ENCODE results near the gene ETV5.

The ETV5 gene

DNA sequence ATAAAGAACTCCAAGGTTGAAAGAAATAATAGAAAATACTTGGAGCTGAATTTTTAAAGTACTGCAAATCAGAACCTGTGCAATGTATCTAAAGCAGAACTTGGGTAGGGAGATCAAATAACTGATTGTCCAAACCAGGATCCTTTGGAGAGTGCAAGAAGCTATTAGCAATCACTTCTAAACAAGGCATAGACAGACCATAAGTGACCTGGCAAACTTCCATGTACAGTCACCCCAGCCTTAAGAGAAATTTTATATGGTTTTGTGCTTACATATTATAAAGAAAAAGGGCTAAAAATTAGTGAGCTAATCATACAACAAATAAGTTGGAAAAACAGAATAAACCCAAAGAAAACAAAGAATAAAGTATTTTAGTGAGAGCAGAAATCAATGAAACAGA is 35.2 kb downstream of the ETV5 start:
- no peak overlapping the region for H3K4me3 ChIP-seq (ENCODE audit: low read depth, low read length)
- no peaks in the 10 kb centered on the region for H3K27me3 ChIP-seq (ENCODE audit: control insufficient read depth, insufficient read depth, low read length)
- H3K4me1 ChIP-seq (ENCODE audit: control insufficient read depth, insufficient read depth, low read length): no peaks in the 10 kb centered on the region
- H3K9ac ChIP-seq (ENCODE audit: low read depth, low read length): no peak overlapping the region
- no peaks in the 10 kb centered on the region for H3K36me3 ChIP-seq (ENCODE audit: control insufficient read depth, insufficient read depth, low read length)
- H3K9me3 ChIP-seq (ENCODE audit: control insufficient read depth, insufficient read depth, low read length): no peaks in the 10 kb centered on the region

DNA sequence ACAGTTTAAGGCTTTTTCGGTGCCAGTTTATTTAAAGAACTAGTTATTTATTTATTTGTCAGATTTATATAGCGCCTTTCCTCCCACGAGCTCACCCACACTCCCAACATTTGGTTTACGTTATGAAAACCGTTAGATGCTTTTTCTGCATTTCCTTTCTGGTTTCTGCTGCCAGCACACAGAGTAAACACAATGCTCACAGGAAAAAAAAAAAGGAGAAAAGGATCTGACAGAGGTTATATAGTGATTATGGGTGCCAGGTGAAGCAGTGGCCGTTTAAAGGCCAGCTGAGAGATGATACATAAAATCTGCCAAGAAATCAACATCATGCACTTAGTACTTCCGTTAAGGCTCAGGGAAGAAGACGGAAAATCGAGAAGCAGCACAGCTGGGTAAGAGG is 37.9 kb downstream of the ETV5 start:
- Histone ChIP-seq H3K27me3 (ENCODE audit: control insufficient read depth, insufficient read depth, low read length) (no peaks in the 10 kb centered on the region), H3K4me3 (ENCODE audit: low read depth, low read length) (no peak overlapping the region), H3K9me3 (ENCODE audit: control insufficient read depth, insufficient read depth, low read length) (no peaks in the 10 kb centered on the region), H3K9ac (ENCODE audit: low read depth, low read length) (no peak overlapping the region), H3K36me3 (ENCODE audit: control insufficient read depth, insufficient read depth, low read length) (no peaks in the 10 kb centered on the region), H3K4me1 (ENCODE audit: control insufficient read depth, insufficient read depth, low read length) (no peaks in the 10 kb centered on the region)

DNA sequence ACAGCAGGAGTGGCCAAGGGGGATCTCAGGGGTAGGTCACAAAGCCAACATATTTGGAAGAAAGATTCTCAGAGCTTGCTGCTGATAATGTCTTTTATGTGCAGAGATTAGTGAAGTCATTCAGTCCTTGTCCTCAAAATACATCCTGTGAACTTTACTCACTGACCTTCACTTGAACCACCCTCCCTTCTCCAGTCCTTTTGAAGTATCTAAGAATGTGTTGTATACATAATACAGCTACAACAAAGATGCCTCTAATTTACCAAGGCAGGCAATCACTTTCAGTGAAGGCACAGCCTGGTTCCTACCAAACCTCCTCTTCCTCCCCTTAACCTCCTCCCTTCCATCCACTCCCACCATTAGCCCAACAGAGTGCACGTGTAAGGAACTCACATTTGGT is 38.3 kb downstream of the ETV5 start:
- Histone ChIP-seq H3K9ac (ENCODE audit: low read depth, low read length) (no peak overlapping the region), H3K36me3 (ENCODE audit: control insufficient read depth, insufficient read depth, low read length) (no peaks in the 10 kb centered on the region), H3K4me3 (ENCODE audit: low read depth, low read length) (no peak overlapping the region), H3K9me3 (ENCODE audit: control insufficient read depth, insufficient read depth, low read length) (no peaks in the 10 kb centered on the region), H3K4me1 (ENCODE audit: control insufficient read depth, insufficient read depth, low read length) (no peaks in the 10 kb centered on the region), H3K27me3 (ENCODE audit: control insufficient read depth, insufficient read depth, low read length) (no peaks in the 10 kb centered on the region)

DNA sequence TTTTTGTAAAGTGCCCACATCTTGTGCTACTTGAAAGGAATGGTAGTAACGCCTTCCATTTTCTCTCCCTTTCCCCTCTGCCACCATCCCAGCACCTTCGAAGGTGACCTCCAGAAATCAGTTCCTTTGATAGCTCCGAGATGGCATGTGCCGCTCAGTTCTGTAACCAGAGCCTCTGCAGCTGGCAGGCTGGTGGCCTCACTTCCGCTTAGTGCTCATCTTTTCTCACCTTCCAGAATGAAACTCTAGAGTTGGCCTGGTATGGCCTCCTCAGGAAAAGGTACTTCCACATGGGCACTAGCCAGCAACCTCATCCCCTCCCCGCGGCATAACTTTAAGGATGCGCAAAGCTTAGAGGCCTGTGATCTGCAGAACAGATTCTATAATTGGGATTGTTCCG is 38.8 kb downstream of the ETV5 start:
- no peak overlapping the region for H3K9ac ChIP-seq (ENCODE audit: low read depth, low read length)
- no peaks in the 10 kb centered on the region for H3K9me3 ChIP-seq (ENCODE audit: control insufficient read depth, insufficient read depth, low read length)
- no peak overlapping the region for H3K4me3 ChIP-seq (ENCODE audit: low read depth, low read length)
- no peaks in the 10 kb centered on the region for H3K4me1 ChIP-seq (ENCODE audit: control insufficient read depth, insufficient read depth, low read length)
- H3K27me3 ChIP-seq (ENCODE audit: control insufficient read depth, insufficient read depth, low read length): no peaks in the 10 kb centered on the region
- H3K36me3 ChIP-seq (ENCODE audit: control insufficient read depth, insufficient read depth, low read length): no peaks in the 10 kb centered on the region

DNA sequence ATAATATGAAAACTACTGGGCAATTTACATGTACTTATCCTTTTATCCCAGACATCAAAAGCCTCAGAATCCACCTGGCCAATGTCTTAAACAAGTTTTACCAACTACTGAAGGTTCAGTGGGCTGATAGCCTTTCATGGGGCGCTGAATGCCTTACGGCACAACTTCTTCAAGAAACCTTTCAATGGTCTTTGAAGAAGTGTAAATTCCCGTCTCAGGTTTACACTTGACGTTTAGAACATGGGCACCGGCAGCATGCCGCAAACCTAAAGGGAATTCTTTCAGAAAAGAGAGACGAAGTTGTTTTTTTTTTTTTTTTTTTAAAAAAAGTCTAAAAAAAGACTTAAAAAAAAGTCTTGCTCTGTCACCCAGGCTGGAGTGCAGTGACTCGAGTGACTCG is 39.7 kb downstream of the ETV5 start:
- H3K4me1 ChIP-seq (ENCODE audit: control insufficient read depth, insufficient read depth, low read length): no peaks in the 10 kb centered on the region
- H3K36me3 ChIP-seq (ENCODE audit: control insufficient read depth, insufficient read depth, low read length): no peaks in the 10 kb centered on the region
- H3K4me3 ChIP-seq (ENCODE audit: low read depth, low read length): no peak overlapping the region
- H3K27me3 ChIP-seq (ENCODE audit: control insufficient read depth, insufficient read depth, low read length): no peaks in the 10 kb centered on the region
- no peak overlapping the region for H3K9ac ChIP-seq (ENCODE audit: low read depth, low read length)
- no peaks in the 10 kb centered on the region for H3K9me3 ChIP-seq (ENCODE audit: control insufficient read depth, insufficient read depth, low read length)

DNA sequence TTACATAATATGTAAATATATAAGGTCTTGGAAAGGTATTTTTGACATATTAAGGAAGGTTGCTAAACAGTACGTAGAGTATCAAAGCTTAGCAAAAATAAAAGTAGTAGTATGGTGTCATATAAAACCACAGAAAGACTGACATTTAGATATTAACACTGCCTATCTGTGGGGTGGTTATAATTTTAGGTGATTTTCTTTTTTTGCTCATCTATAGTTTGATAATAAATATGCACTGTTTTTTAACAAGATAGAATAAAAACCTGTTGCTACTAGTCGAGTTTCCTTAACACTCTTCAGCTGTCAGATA is 40.7 kb downstream of the ETV5 start:
- H3K4me1 ChIP-seq (ENCODE audit: control insufficient read depth, insufficient read depth, low read length): no peaks in the 10 kb centered on the region
- no peaks in the 10 kb centered on the region for H3K9me3 ChIP-seq (ENCODE audit: control insufficient read depth, insufficient read depth, low read length)
- no peaks in the 10 kb centered on the region for H3K36me3 ChIP-seq (ENCODE audit: control insufficient read depth, insufficient read depth, low read length)
- no peaks in the 10 kb centered on the region for H3K27me3 ChIP-seq (ENCODE audit: control insufficient read depth, insufficient read depth, low read length)
- H3K4me3 ChIP-seq (ENCODE audit: low read depth, low read length): no peak overlapping the region
- no peak overlapping the region for H3K9ac ChIP-seq (ENCODE audit: low read depth, low read length)

DNA sequence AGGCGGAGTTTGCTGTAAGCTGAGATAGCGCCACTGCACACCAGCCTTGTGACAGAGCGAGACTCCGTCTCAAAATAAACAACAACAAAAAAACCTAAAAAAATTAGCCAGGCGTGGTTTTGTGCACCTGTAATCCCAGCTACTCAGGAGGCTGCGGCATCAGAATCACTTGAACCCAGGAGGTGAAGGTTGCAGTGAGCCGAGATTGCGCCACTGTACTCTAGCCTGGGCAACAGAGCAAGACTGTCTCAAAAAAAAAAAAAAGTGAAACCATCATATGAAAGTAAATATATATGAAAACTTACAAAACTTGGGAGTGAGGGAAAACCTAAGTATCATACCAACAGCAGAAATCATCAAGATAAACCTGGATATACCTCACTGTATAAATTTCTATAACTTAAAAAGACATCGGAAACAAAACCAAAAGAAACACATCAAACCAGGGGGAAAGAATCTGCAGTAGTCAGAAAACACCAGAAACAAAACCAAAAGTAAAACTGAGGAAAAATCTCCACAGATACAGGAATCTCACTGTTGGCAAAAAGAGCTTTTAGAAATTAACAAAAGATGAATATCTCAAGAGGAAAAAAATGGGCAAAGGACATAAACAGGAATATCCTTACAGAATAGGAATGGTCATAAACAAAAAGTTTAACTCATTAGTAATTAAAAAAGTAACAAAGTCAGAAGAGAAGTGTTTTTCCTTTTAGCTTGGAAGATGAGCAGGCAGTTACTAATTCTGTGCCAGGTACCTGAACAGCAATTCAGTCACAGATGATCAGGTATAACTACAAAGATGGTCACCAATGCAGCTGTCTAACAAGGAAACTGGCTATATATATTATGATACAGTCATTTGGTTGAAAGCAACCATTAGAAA is 41.3 kb downstream of the ETV5 start:
- Histone ChIP-seq H3K9me3 (ENCODE audit: control insufficient read depth, insufficient read depth, low read length) (no peaks in the 10 kb centered on the region), H3K4me3 (ENCODE audit: low read depth, low read length) (no peak overlapping the region), H3K9ac (ENCODE audit: low read depth, low read length) (no peak overlapping the region), H3K27me3 (ENCODE audit: control insufficient read depth, insufficient read depth, low read length) (no peaks in the 10 kb centered on the region), H3K4me1 (ENCODE audit: control insufficient read depth, insufficient read depth, low read length) (no peaks in the 10 kb centered on the region), H3K36me3 (ENCODE audit: control insufficient read depth, insufficient read depth, low read length) (no peaks in the 10 kb centered on the region)

DNA sequence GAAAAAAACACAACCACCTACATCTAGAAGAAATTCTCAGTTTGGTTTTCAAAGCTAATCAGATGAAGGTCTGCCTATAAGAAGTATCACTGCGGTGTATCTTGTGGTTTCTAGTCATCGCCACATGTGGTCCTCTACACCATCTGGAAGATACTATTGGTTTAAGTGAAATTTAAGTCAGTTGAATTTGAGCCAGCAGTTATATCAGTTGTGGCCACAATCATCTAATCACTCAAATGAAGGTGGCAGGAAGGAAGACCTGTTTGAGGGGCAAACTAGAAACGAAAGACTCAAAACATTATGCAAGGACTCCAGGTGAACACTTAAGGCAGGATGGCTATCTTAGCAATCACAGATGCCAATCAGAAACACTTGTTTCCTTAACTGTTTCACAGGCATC is 48.7 kb downstream of the ETV5 start:
- H3K36me3 ChIP-seq (ENCODE audit: control insufficient read depth, insufficient read depth, low read length): no peaks in the 10 kb centered on the region

DNA sequence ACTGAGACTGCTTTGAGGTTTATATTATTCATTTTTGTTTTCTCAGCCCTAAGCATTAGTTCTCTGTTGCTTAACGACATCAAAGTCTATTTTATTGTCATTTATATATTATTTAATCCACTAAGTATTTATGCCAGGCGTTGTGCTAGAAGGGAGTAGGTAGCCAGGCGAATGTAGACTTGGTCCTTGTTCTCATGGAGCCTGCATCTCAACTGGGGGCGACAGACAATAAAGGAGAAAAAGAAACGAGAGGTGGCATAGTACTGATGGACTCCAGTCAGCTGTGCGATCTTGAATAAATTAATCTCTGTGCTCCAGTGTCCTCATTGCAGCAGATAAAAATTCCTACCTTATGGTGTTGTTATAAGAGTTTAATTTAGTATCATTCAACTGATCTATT is 49.7 kb downstream of the ETV5 start:
- H3K36me3 ChIP-seq (ENCODE audit: control insufficient read depth, insufficient read depth, low read length): no peaks in the 10 kb centered on the region
- no peak overlapping the region for H3K9ac ChIP-seq (ENCODE audit: low read depth, low read length)
- H3K9me3 ChIP-seq (ENCODE audit: control insufficient read depth, insufficient read depth, low read length): no peaks in the 10 kb centered on the region
- H3K27me3 ChIP-seq (ENCODE audit: control insufficient read depth, insufficient read depth, low read length): no peaks in the 10 kb centered on the region
- no peak overlapping the region for H3K4me3 ChIP-seq (ENCODE audit: low read depth, low read length)
- peaks cover 13% of the 10 kb centered on the region for H3K4me1 ChIP-seq (ENCODE audit: control insufficient read depth, insufficient read depth, low read length)

More for the DNA sequence above, 48.7 kb downstream of the ETV5 start:
- Histone ChIP-seq H3K4me3 (ENCODE audit: low read depth, low read length) (no peak overlapping the region), H3K9ac (ENCODE audit: low read depth, low read length) (no peak overlapping the region), H3K27me3 (ENCODE audit: control insufficient read depth, insufficient read depth, low read length) (no peaks in the 10 kb centered on the region), H3K9me3 (ENCODE audit: control insufficient read depth, insufficient read depth, low read length) (no peaks in the 10 kb centered on the region), H3K4me1 (ENCODE audit: control insufficient read depth, insufficient read depth, low read length) (peaks cover 13% of the 10 kb centered on the region)

DNA sequence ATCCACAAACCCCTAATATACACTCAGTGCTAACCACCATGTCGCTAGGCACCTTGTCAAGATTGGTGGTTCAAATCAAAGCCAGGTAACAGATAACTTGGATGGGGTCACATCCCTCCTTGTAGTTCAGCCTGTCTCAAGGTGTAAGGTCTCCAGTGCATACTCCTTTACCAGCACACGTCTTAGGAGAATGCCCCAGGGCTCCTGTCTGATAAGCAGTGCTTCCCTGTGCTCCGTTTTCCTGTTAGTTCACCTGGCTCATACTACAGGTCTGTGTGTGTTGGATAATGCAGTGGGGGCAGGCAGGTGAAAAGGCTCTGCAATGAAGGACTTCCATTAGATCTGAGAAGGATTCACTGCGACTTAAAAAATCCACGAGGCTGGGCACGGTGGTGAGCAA is 50.7 kb downstream of the ETV5 start:
- no peaks in the 10 kb centered on the region for H3K27me3 ChIP-seq (ENCODE audit: control insufficient read depth, insufficient read depth, low read length)
- no peaks in the 10 kb centered on the region for H3K9me3 ChIP-seq (ENCODE audit: control insufficient read depth, insufficient read depth, low read length)
- H3K4me3 ChIP-seq (ENCODE audit: low read depth, low read length): no peak overlapping the region
- no peaks in the 10 kb centered on the region for H3K36me3 ChIP-seq (ENCODE audit: control insufficient read depth, insufficient read depth, low read length)
- H3K9ac ChIP-seq (ENCODE audit: low read depth, low read length): no peak overlapping the region
- peaks cover 15% of the 10 kb centered on the region for H3K4me1 ChIP-seq (ENCODE audit: control insufficient read depth, insufficient read depth, low read length)

DNA sequence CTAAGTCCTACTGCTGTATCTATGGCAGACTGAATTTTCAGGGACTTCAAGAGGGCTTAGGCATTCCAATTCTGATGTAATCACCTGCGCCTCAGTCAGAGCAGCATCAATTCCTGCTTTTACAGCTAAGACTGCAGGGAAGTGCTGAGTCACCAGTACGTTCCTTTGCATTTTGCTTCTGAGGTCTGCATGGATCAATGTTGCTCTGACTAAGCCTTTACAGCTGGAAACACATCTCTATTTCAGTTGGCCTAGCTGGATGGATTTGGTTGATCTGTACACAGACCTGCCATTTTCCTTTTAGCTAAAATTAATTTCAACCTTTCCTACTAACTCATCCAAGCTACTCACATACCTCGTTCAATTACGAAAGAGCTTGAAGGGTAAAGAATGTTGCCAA is 51.3 kb downstream of the ETV5 start:
- Histone ChIP-seq H3K4me1 (ENCODE audit: control insufficient read depth, insufficient read depth, low read length) (peaks cover 15% of the 10 kb centered on the region), H3K27me3 (ENCODE audit: control insufficient read depth, insufficient read depth, low read length) (no peaks in the 10 kb centered on the region), H3K36me3 (ENCODE audit: control insufficient read depth, insufficient read depth, low read length) (no peaks in the 10 kb centered on the region), H3K4me3 (ENCODE audit: low read depth, low read length) (no peak overlapping the region), H3K9me3 (ENCODE audit: control insufficient read depth, insufficient read depth, low read length) (no peaks in the 10 kb centered on the region), H3K9ac (ENCODE audit: low read depth, low read length) (no peak overlapping the region)

DNA sequence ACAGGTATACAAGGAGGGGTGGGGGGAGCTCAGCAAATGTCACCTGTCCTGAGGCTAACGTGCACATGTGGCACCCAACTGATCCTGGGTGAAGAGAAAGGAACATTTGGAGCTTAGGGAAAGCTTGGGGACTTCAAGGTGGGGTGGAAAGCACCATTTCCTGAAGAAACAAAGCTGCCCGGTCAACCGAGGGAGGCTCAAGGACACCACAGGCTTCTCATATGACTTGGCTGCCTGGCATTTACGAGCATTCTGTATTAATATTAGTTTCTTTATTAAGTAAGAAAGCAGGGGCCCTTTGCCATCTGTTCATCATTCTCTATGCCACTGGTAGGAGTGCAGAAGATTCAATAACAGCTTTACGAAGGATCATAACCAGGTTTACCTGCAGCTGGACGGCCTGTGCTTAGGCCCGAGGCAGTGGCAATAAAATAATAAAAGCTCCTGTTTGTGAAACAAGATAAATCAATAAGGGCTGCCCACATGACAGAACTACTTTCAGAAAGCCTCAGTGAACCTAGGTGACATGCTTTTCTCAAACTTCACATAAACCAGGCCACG is 54.0 kb downstream of the ETV5 start:
- Histone ChIP-seq H3K36me3 (ENCODE audit: control insufficient read depth, insufficient read depth, low read length) (no peaks in the 10 kb centered on the region), H3K4me1 (ENCODE audit: control insufficient read depth, insufficient read depth, low read length) (peaks cover 12% of the 10 kb centered on the region), H3K9ac (ENCODE audit: low read depth, low read length) (no peak overlapping the region), H3K4me3 (ENCODE audit: low read depth, low read length) (no peak overlapping the region), H3K27me3 (ENCODE audit: control insufficient read depth, insufficient read depth, low read length) (no peaks in the 10 kb centered on the region), H3K9me3 (ENCODE audit: control insufficient read depth, insufficient read depth, low read length) (no peaks in the 10 kb centered on the region)

Measured in iPS-15b (cell line).